ENCODE data around the gene AKR7A2. TPM values are rescaled to one million over a fixed set of nuclear protein-coding genes. Genes with fewer than 3 reads are reported as not detected.

AKR7A2 gene
- total and polyA plus RNA-seq, 8 donors: 43.2 to 73.8 (median 63.5) TPM

GRCh38 chr1:19319196-19319595 lies 7.3 kb upstream of the AKR7A2 start:
- Histone ChIP-seq H3K9me3 (no peaks in the 10 kb centered on the region), H3K36me3 (peaks cover 0 to 45% of the 10 kb centered on the region in 2 donors), H3K27me3 (no peaks in the 10 kb centered on the region), H3K27ac (no peak overlapping the region), H3K4me1 (peaks cover 2 to 25% of the 10 kb centered on the region in 2 donors), H3K4me3 (no peak overlapping the region)
- DNase-seq (no peak), ATAC-seq (no peak)
- intact Hi-C loops (cut with DNase I): no loop called here
- TF ChIP-seq CTCF (IDR thresholded peaks at IDR 0.05): no peak

GRCh38 chr1:19317126-19317910 lies 5.4 kb upstream of the AKR7A2 start:
- Histone ChIP-seq H3K36me3 (peaks cover 0 to 26% of the 10 kb centered on the region in 2 donors), H3K4me3 (no peak overlapping the region), H3K9me3 (no peaks in the 10 kb centered on the region), H3K27me3 (no peaks in the 10 kb centered on the region), H3K4me1 (peaks cover 9 to 41% of the 10 kb centered on the region in 2 donors), H3K27ac (no peak overlapping the region)
- DNase-seq (no peak), ATAC-seq (no peak)
- intact Hi-C loops (cut with DNase I): no loop called here
- no peak for TF ChIP-seq CTCF (IDR thresholded peaks at IDR 0.05)

GRCh38 chr1:19315378-19316198 lies 3.6 kb upstream of the AKR7A2 start:
- peaks cover 0 to 20% of the 10 kb centered on the region in 2 donors for H3K36me3 ChIP-seq
- TF ChIP-seq CTCF (IDR thresholded peaks at IDR 0.05): no peak
- no peak for DNase-seq
- H3K9me3 ChIP-seq: no peaks in the 10 kb centered on the region
- ATAC-seq: no peak
- no peak overlapping the region for H3K4me3 ChIP-seq
- intact Hi-C loops (cut with DNase I): no loop called here
- H3K4me1 ChIP-seq: peaks cover 15 to 51% of the 10 kb centered on the region in 2 donors
- peak overlapping the region in 1 of 2 donors; percentile 64 for H3K27ac ChIP-seq
- no peaks in the 10 kb centered on the region for H3K27me3 ChIP-seq

- ATAC-seq (no peak), DNase-seq (no peak)
- Histone ChIP-seq H3K4me1 (peaks cover 16 to 52% of the 10 kb centered on the region in 2 donors), H3K36me3 (peaks cover 0 to 19% of the 10 kb centered on the region in 2 donors), H3K27ac (peak overlapping the region in 1 of 2 donors; percentile 64), H3K27me3 (no peaks in the 10 kb centered on the region), H3K9me3 (no peaks in the 10 kb centered on the region), H3K4me3 (no peak overlapping the region)
- intact Hi-C loops (cut with DNase I): no loop called here
- no peak for TF ChIP-seq CTCF (IDR thresholded peaks at IDR 0.05)
These were observed 2.3 kb upstream of the AKR7A2 start for GRCh38 chr1:19313961-19314882.
